HEK293T (cell line): ENCODE measurements around the gene ADAMTS12.

Experiments used
- ARNT ChIP-seq: fragments of 450-650 bp; IDR thresholded peaks from 2 replicates; pipeline ENCODE4 v1.6.1; 2017; ENCODE audit warnings: mild to moderate bottlenecking
- BHLHE40 ChIP-seq: fragments of 450-650 bp; IDR thresholded peaks from 2 replicates; pipeline ENCODE4 v1.6.1; 2016; ENCODE audit warnings: mild to moderate bottlenecking, moderate library complexity, borderline replicate concordance
- FOXK2 ChIP-seq: fragments of 450-650 bp; IDR thresholded peaks from 2 replicates; pipeline ENCODE4 v1.6.1; 2016; ENCODE audit warnings: mild to moderate bottlenecking
- FOXM1 ChIP-seq: fragments of 450-650 bp; IDR thresholded peaks from 2 replicates; pipeline ENCODE4 v1.6.1; 2017; ENCODE audit warnings: mild to moderate bottlenecking, borderline replicate concordance
- HDGF ChIP-seq: fragments of 450-650 bp; IDR thresholded peaks from 2 replicates; pipeline ENCODE4 v1.6.1; 2017; ENCODE audit warnings: antibody characterized with exemption, borderline replicate concordance
- L3MBTL2 ChIP-seq: fragments of 450-650 bp; conservative IDR thresholded peaks from 2 replicates; pipeline ENCODE4 v1.6.1; 2016; ENCODE audit warnings: mild to moderate bottlenecking
- LEF1 ChIP-seq: fragments of 450-650 bp; IDR thresholded peaks from 2 replicates; pipeline ENCODE4 v1.6.1; 2017; ENCODE audit warnings: mild to moderate bottlenecking, borderline replicate concordance
- PKNOX1 ChIP-seq: fragments of 450-650 bp; IDR thresholded peaks from 2 replicates; pipeline ENCODE4 v1.6.1; 2016
- SP1 ChIP-seq: fragments of 450-650 bp; IDR thresholded peaks from 2 replicates; pipeline ENCODE4 v1.6.1; 2017
- SUZ12 ChIP-seq: fragments of 450-650 bp; IDR thresholded peaks from 2 replicates; pipeline ENCODE4 v1.6.1; 2016; ENCODE audit warnings: mild to moderate bottlenecking
- TARDBP ChIP-seq: fragments of 450-650 bp; IDR thresholded peaks from 2 replicates; pipeline ENCODE4 v1.6.1; 2016
- ZNF384 ChIP-seq: fragments of 450-650 bp; IDR thresholded peaks from 2 replicates; pipeline ENCODE4 v1.6.1; 2016

GRCh38 chr5:33538201-33538600 is 353.6 kb downstream of the ADAMTS12 start:
- no peak for TF ChIP-seq FOXK2
- no peak for TF ChIP-seq LEF1
- TF ChIP-seq FOXM1, result no peak
- no peak for TF ChIP-seq BHLHE40
- TF ChIP-seq SP1, result no peak
- no peak for TF ChIP-seq L3MBTL2
- TF ChIP-seq SUZ12, result no peak
- no peak for TF ChIP-seq TARDBP
- TF ChIP-seq ARNT, result no peak
- no peak for TF ChIP-seq PKNOX1
- no peak for TF ChIP-seq ZNF384
- no peak for TF ChIP-seq HDGF
